OCI-LY1 (cell line): Measurements from ENCODE around the gene CCL19.

Source experiments
- H2AFZ ChIP-seq: fragments of 200-600 bp; sonication (generic), shearing (Covaris generic); 2 replicates; pipeline ENCODE4 v1.6.0; 2014; ENCODE audit warnings: antibody characterized with exemption, mild to moderate bottlenecking, low read length
- H3F3A ChIP-seq: fragments of 200-600 bp; sonication (generic), shearing (Covaris generic); 2 replicates; pipeline ENCODE4 v1.6.0; 2014; ENCODE audit warnings: mild to moderate bottlenecking, antibody characterized with exemption, low read length, moderate library complexity; ENCODE audit not compliant: insufficient read depth
- H3K27ac ChIP-seq: fragments of 200-600 bp; sonication (generic); 2 replicates; pipeline ENCODE4 v1.5.1; 2014; ENCODE audit warnings: low read length, mixed run types, mild to moderate bottlenecking, low read depth; ENCODE audit not compliant: poor library complexity, severe bottlenecking
- H3K27me3 ChIP-seq: fragments of 200-600 bp; sonication (generic); 2 replicates; pipeline ENCODE4 v1.6.0; 2014; ENCODE audit warnings: antibody characterized with exemption, mild to moderate bottlenecking, low read length, moderate library complexity; ENCODE audit not compliant: insufficient read depth
- H3K36me3 ChIP-seq: fragments of 200-600 bp; sonication (generic); 2 replicates; pipeline ENCODE4 v1.6.1; 2014; ENCODE audit warnings: mild to moderate bottlenecking, antibody characterized with exemption, low read length, moderate library complexity, mixed read lengths; ENCODE audit not compliant: insufficient read depth
- H3K4me1 ChIP-seq: fragments of 200-600 bp; sonication (generic); 2 replicates; pipeline ENCODE4 v1.5.1; 2014; ENCODE audit warnings: mild to moderate bottlenecking, low read length, moderate library complexity; ENCODE audit not compliant: insufficient read depth, severe bottlenecking
- H3K4me2 ChIP-seq: fragments of 200-600 bp; sonication (generic), shearing (Covaris generic); 2 replicates; pipeline ENCODE4 v1.6.1; 2014; ENCODE audit warnings: low read length
- H3K4me3 ChIP-seq: fragments of 200-600 bp; sonication (generic); 2 replicates; pipeline ENCODE4 v1.5.1; 2014; ENCODE audit warnings: low read length, low read depth, mild to moderate bottlenecking, mixed read lengths; ENCODE audit not compliant: poor library complexity, severe bottlenecking
- H3K79me2 ChIP-seq: fragments of 200-600 bp; shearing (Covaris generic); 2 replicates; pipeline ENCODE4 v1.6.1; 2016; ENCODE audit warnings: mixed run types, low read length, mixed read lengths; ENCODE audit not compliant: insufficient read depth
- H3K9ac ChIP-seq: fragments of 200-600 bp; sonication (generic), shearing (Covaris generic); 2 replicates; pipeline ENCODE4 v1.6.1; 2014; ENCODE audit warnings: mild to moderate bottlenecking, low read length, mixed read lengths
- H3K9me2 ChIP-seq: fragments of 200-600 bp; sonication (generic), shearing (Covaris generic); 2 replicates; pipeline ENCODE4 v1.6.1; 2014; ENCODE audit warnings: low read depth, mild to moderate bottlenecking, low read length, mixed read lengths
- H3K9me3 ChIP-seq: fragments of 200-600 bp; shearing (Covaris generic); 2 replicates; pipeline ENCODE4 v1.6.1; 2014; ENCODE audit warnings: low read length, mixed read lengths
- H4K20me1 ChIP-seq: fragments of 200-600 bp; sonication (generic), shearing (Covaris generic); 2 replicates; pipeline ENCODE4 v1.6.0; 2016; ENCODE audit warnings: mild to moderate bottlenecking, low read length; ENCODE audit not compliant: insufficient read depth
- CTCF ChIP-seq: fragments of 200-600 bp; sonication (generic), shearing (Covaris generic); IDR thresholded peaks from 2 replicates; pipeline ENCODE4 v1.5.1; 2017; ENCODE audit warnings: mild to moderate bottlenecking, antibody characterized with exemption, low read length, moderate library complexity, mixed read lengths
- EZH2 ChIP-seq: fragments of 200-600 bp; sonication (generic), shearing (Covaris generic); IDR thresholded peaks from 2 replicates; pipeline ENCODE4 v1.8.0; 2017; ENCODE audit warnings: borderline replicate concordance, mixed run types, mild to moderate bottlenecking, antibody characterized with exemption, low read length, moderate library complexity, mixed read lengths

Gene CCL19

GRCh38 chr9:34734720-34735119 lies 43.6 kb upstream of the CCL19 start:
- H2AFZ ChIP-seq, result no peak overlapping the region
- no peak overlapping the region for H3K27ac ChIP-seq
- H3K79me2 ChIP-seq, result no peaks in the 10 kb centered on the region
- no peak overlapping the region for H3K9ac ChIP-seq
- no peak overlapping the region for H3K4me2 ChIP-seq
- H3K36me3 ChIP-seq, result no peaks in the 10 kb centered on the region
- no peaks in the 10 kb centered on the region for H3F3A ChIP-seq
- no peaks in the 10 kb centered on the region for H4K20me1 ChIP-seq
- H3K4me3 ChIP-seq, result no peak overlapping the region
- TF ChIP-seq EZH2 (no peak), CTCF (no peak)
- 0 out of 2 replicates have a peak, but pooled peaks cover 5% of the 10 kb centered on the region for H3K27me3 ChIP-seq
- no peaks in the 10 kb centered on the region for H3K9me2 ChIP-seq
- no peaks in the 10 kb centered on the region for H3K4me1 ChIP-seq
- no peaks in the 10 kb centered on the region for H3K9me3 ChIP-seq

GRCh38 chr9:34732886-34733285 lies 41.8 kb upstream of the CCL19 start:
- H3K27me3 ChIP-seq, result 0 out of 2 replicates have a peak, but pooled peaks cover 5% of the 10 kb centered on the region
- H2AFZ ChIP-seq, result no peak overlapping the region
- H3K27ac ChIP-seq, result no peak overlapping the region
- no peaks in the 10 kb centered on the region for H3F3A ChIP-seq
- no peaks in the 10 kb centered on the region for H4K20me1 ChIP-seq
- no peaks in the 10 kb centered on the region for H3K9me2 ChIP-seq
- no peaks in the 10 kb centered on the region for H3K79me2 ChIP-seq
- no peak overlapping the region for H3K4me3 ChIP-seq
- H3K9ac ChIP-seq, result no peak overlapping the region
- no peaks in the 10 kb centered on the region for H3K9me3 ChIP-seq
- H3K36me3 ChIP-seq, result no peaks in the 10 kb centered on the region
- H3K4me2 ChIP-seq, result no peak overlapping the region
- H3K4me1 ChIP-seq, result no peaks in the 10 kb centered on the region
- TF ChIP-seq EZH2 (no peak), CTCF (no peak)

- Histone ChIP-seq H4K20me1 (no peaks in the 10 kb centered on the region), H3K79me2 (no peaks in the 10 kb centered on the region), H3K36me3 (no peaks in the 10 kb centered on the region), H2AFZ (no peak overlapping the region), H3K27ac (no peak overlapping the region), H3K27me3 (0 out of 2 replicates have a peak, but pooled peaks cover 5% of the 10 kb centered on the region), H3K4me3 (no peak overlapping the region), H3K4me2 (no peak overlapping the region), H3F3A (no peaks in the 10 kb centered on the region), H3K4me1 (no peaks in the 10 kb centered on the region), H3K9me3 (no peaks in the 10 kb centered on the region), H3K9me2 (no peaks in the 10 kb centered on the region), H3K9ac (no peak overlapping the region)
- TF ChIP-seq CTCF (no peak), EZH2 (no peak)
Measured at GRCh38 chr9:34732478-34732877, 41.4 kb upstream of the CCL19 start.
